SH-SY5Y (cell line): ENCODE results near the gene LIN37.

Experiments used
- GATA2 ChIP-seq: IDR thresholded peaks from 2 replicates; pipeline ENCODE4 v1.6.1; 2011; ENCODE audit warnings: mild to moderate bottlenecking, low read depth, low read length
- GATA3 ChIP-seq: IDR thresholded peaks from 2 replicates; pipeline ENCODE4 v1.6.1; 2011; ENCODE audit warnings: low read depth, mild to moderate bottlenecking, low read length, moderate library complexity

Gene LIN37

DNA sequence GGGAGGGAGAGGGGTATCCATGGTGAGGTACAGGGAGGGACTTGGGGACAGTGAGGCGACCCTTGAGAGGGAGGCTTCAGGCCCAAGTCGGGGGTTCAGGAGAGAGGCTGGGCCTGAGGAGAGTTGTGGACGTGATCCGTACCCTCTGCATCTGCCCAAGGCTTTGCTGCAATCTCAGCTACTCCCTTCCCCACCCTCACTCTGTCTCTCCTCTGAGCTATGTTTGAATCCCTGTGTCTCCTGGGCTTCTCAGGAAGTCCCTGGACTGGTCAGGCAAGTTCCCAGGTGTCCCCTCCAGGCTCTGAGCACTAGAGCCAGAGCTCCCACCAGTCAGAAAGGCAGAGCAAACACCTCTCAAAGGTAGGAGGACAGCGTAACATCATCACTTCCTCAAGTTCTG lies 1.8 kb downstream of the LIN37 start:
- TF ChIP-seq GATA3 (no peak), GATA2 (no peak)

DNA sequence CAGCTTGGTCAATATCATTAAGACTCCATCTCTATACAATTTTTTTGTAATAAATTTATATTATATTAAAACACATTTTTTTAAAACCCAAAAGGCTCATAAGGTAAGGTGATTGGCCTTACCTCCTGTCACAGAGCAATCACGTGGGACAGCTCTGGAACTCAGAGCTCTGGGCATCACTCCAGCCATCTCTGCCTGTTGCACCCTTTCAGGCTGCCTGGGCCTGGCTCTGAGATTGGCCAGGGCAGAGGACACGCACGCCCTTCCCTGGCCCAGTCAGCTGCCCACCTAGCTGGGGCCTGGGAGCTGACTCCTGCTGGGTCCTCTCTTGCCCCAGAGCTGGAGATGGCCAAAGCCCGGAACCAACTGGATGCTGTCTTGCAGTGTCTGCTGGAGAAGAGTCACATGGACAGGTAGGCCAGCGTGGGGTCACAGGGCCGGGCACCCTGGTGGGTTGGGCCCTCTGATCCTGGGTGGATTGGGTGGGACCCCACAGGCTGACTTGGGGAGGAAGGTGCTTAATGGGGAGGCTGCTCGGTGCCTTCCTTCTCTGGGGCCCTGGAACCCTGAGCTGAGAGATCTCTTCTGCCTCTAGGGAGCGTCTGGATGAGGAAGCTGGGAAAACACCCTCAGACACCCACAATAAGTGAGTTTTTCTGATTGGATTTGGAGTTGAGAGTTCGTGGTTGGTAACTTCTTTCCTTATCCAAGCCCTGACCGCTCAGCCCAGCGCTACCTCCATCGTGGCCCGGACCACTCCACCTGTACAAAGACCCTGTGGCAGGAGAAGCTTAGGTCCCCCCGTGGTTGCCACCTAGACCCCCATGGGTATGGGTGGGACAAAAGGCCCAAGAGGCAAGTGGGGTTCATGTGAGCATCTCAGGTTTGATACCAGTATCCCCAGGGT lies 3.7 kb downstream of the LIN37 start:
- TF ChIP-seq GATA2 (no peak), GATA3 (no peak)

DNA sequence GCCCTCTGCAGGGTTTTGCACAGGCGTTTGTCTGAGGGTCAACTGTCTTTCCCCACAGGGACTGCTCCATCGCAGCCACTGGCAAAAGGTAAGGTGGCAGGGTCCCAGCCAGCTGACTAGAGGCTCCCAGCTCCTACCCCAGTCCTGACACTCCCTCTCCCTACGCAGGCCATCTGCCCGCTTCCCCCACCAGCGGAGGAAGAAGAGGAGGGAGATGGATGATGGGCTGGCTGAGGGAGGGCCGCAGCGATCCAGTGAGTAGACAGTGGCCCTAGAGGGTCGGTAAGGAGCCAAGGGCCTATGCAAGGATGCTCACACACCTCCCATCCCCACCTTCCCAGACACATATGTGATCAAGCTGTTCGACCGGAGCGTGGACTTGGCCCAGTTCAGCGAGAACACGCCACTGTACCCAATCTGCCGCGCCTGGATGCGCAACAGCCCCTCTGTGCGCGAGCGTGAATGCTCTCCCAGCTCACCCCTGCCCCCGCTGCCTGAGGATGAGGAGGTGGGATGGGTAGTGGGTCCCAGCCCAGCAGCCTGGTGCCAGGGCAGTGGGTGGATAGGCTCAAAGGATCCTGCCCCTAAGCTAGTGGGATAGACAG lies 4.5 kb downstream of the LIN37 start:
- TF ChIP-seq GATA3 (no peak), GATA2 (no peak)

DNA sequence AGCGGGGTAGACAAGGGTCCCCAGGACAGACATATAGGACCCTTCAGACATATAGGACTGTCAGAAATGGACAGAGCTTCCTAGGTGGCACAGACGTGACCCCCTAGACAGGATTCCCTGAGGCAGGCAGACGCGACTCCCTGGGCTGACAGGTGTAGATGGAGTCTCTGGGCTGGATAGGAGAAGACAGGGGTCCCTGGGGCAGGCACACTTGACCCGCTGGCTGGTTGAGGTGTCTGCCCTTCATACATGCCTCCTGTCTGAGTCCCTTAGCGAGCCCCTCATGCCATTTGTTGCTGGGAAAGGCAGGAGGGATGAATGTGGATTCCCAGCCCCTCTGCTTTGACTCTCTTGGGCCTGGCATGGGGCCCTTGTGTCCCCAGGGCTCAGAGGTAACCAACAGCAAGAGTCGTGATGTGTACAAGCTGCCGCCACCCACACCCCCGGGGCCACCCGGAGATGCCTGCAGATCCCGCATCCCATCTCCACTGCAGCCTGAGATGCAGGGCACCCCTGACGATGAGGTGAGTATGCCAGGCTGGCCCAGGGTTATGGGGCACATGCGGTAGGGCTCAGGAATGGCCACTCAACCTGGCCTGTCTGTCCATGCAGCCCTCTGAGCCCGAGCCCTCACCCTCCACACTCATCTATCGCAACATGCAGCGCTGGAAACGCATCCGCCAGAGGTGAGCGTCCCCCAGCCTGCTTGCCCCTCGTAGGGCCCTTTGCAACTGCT lies 5.4 kb downstream of the LIN37 start:
- TF ChIP-seq GATA3 (no peak), GATA2 (no peak)

DNA sequence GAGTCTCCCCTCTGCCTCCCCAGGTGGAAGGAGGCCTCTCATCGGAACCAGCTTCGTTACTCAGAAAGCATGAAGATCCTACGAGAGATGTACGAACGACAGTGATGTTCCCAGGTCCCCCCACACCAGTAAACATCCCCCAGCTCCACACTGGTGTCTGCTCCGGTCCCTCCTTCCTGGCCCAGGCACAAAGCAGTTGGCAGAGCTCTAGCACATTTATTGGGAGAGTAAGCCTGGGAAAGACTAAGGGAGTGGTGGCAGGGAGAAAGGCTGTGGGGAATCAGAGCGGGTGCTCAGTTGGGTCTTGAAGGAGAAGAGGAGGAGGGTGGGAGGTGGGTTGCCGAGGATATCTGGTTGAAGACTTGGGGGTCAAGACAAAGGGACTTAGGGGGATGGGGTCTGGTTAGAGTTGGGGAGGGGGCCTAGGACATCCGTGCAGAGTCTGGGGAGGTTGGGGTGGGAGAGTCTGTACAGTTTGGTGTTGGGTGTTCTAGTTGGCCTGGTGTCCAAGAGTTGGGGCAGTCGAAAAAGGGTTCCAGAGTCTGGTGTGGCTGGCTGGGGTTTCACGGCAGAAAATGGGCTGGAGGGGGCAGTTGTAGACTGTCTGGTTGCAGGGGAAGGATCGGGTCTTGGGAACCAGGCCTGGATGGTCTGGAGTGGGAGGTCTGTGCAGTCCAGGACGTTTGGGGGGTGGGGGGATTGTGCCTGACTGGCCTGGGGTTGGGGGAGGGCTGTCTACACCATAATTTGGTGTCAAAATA lies 6.2 kb downstream of the LIN37 start:
- no peak for TF ChIP-seq GATA3
- TF ChIP-seq GATA2 = no peak

DNA sequence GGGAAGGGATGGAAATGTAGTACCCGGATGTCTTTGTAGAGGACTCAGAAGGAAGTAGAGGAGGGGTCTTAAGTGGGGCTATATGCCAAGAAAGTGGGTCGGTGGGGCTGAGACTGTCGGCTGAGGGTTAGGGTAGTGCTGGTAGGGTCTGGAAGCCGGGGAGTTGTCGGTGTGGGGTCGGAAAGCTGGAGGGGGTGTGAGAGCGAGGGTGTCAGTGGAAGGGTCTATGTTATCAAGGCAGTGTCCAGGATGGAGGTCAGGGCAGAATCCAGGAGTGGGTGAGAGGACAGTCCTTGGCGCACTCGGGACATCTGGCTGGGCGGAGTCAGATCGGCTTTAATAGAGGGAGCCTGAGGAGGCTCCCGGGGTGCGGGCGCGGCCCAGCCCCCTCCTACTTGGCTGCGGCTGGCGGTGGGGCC lies 6.8 kb downstream of the LIN37 start:
- TF ChIP-seq GATA3 = no peak
- no peak for TF ChIP-seq GATA2

DNA sequence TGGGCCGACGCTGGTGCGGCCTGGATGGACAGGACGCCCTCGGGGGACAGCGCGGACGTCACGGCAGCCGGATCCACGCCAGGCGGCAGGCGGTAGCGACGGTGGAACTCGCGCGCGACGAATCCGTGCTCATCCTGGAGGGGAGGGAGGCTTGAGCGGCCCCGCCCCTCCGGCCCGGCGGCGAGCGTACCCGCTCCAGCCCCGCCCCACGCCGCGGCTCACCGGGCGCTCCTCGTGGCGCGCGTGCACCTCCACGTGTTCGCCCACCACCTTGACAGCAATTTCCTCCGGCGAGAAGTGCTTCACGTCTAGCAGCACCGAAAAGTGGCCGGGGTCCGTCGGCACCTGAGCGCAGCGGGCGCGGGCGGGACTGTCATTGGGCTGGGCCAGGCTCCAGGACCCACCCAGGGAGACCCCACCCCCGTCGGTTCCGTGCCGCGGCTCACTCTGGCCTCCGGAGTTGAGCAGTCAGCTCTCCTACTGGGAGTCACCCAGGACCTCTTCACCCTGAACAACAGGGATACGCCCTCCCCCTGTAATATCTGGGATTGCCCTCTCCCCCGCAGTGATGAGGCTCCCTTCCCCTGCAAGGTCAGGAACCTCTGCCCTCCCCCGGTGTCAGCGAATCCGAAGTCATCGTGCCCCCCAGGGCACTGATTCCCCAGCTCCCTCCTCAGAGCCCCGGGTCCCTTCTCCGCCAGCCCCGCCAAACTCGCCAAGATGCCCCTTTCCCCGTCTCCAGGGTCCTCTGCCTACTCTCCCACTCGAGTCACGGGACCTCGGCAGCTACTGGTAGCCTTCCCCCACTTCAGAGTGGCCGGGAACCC lies 7.4 kb downstream of the LIN37 start:
- TF ChIP-seq GATA3 = no peak
- TF ChIP-seq GATA2 = no peak

DNA sequence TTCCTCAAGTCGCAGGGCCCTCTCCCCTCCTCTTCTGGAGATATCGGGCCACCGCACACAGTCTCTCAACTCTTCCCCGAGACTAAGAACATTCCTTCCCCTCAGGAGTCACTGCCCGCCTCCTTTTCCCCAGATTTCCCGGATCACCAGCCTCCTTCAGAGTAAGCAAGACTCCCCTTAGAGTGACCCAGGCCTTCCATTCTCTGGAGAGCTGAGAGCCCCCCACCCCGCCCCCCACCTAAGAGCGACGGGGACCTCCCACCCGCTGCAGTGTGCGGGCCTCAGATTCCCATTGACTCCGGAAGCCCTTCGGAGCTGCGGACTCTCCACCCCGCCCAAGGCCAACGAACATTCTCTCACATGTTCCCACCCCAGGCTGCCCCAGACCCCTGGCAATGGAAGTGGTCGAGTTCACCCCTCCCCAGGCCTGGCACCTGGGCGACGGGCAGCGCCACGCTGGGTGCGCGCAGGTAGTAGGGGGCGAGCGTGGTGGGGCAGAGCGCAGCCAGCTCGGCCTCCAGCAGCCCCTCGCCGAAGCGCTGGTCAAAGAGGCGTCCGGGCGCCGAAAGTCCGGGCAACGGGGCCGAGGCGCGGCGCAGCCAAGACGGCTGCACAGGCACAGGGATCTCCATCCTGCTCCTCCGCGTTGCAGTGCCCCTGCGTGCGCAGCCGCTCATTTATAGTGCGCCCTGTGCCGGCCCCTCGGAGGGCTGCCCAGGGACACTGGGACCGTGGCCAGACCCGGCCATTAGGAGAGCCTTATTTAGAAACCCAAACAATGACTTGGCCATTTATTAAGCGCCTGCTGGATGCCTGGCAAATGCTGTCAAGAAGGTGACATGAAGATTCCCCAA lies 8.2 kb downstream of the LIN37 start, which contains the start of gene HSPB6:
Gene HSPB6, minus strand, starts transcription at position 653 of the 854 bp plus-strand sequence. Its CDS starts 21 bp downstream, at position 632.
- TF ChIP-seq GATA3 (no peak), GATA2 (no peak)

DNA sequence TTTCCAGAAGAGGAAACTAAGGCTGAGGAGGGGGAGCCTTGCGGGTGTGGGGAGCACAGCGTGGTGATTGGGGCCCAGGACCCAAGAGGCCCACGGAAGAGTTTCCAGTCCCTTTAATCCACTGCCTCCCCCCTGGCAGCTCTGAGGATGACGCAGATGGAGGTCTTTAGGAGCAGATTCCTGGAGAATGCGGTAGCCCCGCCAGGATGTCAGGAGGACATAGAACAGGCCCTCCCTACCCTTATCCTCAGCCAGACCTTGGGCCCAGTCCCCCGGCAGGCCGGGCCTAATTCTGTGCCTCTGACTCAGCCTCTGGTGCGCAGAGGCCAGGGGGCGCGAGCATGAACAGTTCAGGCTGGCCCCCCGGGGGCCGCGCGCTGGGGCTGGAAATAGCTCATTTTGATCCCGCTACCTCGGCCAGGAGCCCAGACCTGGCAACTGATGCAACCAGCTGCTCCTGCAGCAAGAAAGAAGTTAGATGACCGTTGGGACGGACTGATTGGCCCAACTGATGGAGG lies 8.9 kb downstream of the LIN37 start:
- TF ChIP-seq GATA3 (no peak), GATA2 (no peak)

DNA sequence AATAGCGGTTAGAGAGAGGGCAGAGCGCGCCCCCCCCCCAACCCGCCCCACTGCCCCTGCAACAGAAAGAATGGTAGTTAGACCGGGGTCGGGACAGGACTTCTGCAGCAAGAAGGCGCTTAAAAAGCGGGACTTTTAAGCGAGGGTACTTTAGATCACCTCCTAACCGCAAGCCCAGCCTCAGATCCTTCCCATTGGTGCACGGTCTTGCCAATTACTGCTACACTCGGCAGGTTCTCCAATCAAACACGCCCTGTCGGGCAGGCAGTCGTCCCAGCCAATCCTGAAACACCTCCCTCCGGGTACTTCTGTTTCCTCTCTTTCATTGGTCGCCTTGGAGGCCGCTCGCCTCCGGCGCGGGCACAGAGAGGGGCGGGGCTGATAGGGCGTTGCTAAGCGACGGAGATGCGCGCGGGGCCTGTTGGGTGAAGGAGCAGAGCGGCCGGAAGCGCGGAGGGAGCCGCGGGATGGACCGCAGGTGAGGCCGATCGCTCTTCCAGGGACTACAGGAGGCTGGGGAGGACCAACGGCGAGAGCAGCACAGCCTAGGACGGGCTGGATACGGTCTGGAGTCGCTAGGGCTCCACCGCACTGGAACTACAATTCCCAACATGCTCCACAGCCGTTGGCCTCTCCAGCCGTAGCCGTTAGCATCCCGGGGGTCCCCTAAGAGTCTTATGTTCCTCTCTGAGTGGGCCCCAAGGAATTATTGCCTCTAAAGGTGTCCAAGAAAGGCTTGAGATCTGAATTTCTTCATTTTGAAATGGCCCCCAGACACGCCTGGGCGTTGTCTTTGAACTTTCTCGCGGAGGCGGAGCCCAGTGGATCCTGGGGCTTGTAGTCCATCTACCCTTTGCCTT lies 9.6 kb downstream of the LIN37 start, which contains the start of gene PROSER3:
Gene PROSER3, plus strand, starts transcription at position 428 of the 860 bp plus-strand sequence. Its CDS starts 40 bp downstream, at position 468.
- TF ChIP-seq GATA2 = no peak
- no peak for TF ChIP-seq GATA3

DNA sequence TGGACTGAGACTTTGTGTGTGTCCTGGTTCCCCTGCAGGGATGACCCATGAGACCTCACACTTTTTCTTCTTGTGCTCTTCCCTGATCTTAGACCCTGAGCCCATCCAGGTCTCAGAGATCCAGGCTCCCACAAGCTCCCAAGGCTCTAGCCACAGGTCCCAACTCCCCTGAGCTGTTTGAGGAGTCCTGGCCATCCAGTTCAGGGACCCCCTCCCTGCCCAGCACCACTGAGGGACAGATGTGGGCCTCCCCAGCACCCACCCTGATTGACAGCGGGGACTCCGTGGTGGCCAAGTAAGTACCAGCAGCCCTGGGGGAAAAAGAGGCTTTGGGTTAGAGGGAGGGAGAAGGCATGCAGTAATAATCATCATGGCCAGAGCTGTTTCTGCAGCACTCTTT lies 11.3 kb downstream of the LIN37 start:
- TF ChIP-seq GATA3 (no peak), GATA2 (no peak)
